Muscle layer of colon (tissue), 2 donors: Measurements from ENCODE around the gene VPS13A.

Experiments
- H3K27ac ChIP-seq: one replicate; pipeline ENCODE4 v1.7.0; 2013; ENCODE audit warnings: low read depth, mild to moderate bottlenecking, low read length, moderate library complexity
- H3K27me3 ChIP-seq, 2 donors: one replicate each; pipeline ENCODE4 v1.7.0; 2013; ENCODE audit warnings: low read length in 2 of 2, mild to moderate bottlenecking in 2 of 2; ENCODE audit not compliant: insufficient read depth in 2 of 2, control insufficient read depth in 1 of 2
- H3K36me3 ChIP-seq: one replicate; pipeline ENCODE4 v1.7.0; 2013; ENCODE audit warnings: mild to moderate bottlenecking, low read length; ENCODE audit not compliant: insufficient read depth
- H3K4me1 ChIP-seq: one replicate; pipeline ENCODE4 v1.7.0; 2013; ENCODE audit warnings: mild to moderate bottlenecking, low read length; ENCODE audit not compliant: insufficient read depth
- H3K4me3 ChIP-seq, 2 donors: one replicate each; pipeline ENCODE4 v1.7.0; 2013; ENCODE audit warnings: low read length in 2 of 2, low read depth in 1 of 2, mild to moderate bottlenecking in 1 of 2, moderate library complexity in 1 of 2
- H3K9ac ChIP-seq: one replicate; pipeline ENCODE4 v1.7.0; 2013; ENCODE audit warnings: low read length
- H3K9me3 ChIP-seq: one replicate; pipeline ENCODE4 v1.7.0; 2013; ENCODE audit warnings: mild to moderate bottlenecking, low read length
- donor health status: abdominal sarcoma.
- donor health status: Adenocarcinoma of cecum.

Gene VPS13A

DNA sequence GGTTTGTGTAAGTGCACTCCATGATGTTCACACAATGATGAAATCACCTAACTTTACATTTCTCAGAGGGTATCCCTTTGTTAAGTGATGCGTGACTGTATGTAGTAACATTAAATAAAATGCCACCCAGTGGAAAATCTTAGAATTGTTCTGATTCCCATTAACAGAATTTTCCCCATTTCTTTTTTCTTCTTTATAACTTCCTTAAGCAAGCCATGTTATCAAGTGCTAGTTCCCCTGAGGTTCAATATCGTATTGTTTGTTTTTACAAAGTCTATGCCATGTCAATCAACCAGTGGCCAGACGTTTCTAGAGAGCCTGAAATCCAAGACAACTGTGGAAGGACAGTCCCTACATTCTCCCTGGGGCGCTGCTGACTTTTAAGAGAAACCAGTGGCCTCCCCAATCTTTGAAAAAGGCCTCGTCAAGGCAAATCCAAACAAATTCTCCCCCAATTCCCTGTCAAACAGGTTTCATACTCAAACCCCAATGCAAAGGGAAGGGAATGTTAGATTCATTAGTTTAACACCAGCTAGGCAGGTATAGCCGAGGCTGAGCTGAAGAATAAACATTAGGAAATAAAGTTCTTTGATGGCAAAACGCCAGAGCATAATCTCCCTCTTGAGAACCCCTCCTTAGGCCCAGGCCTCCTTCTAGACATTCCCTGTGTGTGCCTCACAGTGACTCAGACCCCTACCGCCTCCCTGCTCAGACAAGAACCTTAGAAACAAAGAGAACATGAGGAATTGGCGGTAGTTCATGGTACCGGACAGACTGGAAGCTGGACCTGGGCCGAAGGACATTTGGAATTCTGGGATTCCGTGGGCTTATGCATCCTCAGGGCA is 272.1 kb downstream of the VPS13A start:
- no peaks in the 10 kb centered on the region for H3K9me3 ChIP-seq
- no peak overlapping the region for H3K9ac ChIP-seq
- H3K4me3 ChIP-seq: no peak overlapping the region
- H3K27me3 ChIP-seq: no peaks in the 10 kb centered on the region
- H3K27ac ChIP-seq: no peak overlapping the region
- no peaks in the 10 kb centered on the region for H3K36me3 ChIP-seq
- peaks cover 3% of the 10 kb centered on the region for H3K4me1 ChIP-seq

GRCh38 chr9:77450085-77450475 is 272.7 kb downstream of the VPS13A start:
- Histone ChIP-seq H3K27ac (no peak overlapping the region), H3K9ac (no peak overlapping the region), H3K9me3 (no peaks in the 10 kb centered on the region), H3K27me3 (no peaks in the 10 kb centered on the region), H3K36me3 (no peaks in the 10 kb centered on the region), H3K4me1 (peaks cover 4% of the 10 kb centered on the region), H3K4me3 (no peak overlapping the region)

DNA sequence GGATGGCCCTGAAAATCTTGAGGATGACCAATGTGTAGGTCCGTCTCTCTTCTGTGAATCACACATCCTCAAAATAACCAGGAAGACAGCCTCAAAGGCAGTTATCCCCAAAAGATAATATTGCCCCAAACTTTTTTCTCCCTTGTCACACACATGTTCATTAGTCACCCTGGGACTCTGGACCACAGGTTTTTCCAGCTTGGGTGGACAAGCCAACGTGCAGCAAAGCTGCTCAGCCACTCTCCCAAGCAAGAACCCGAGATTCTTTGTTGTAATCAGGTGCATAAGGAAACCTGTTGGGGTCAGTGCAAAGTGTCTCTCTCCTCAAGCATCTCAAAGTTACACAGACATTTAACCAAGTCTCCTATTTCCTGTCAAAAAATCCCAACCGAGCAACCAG is 274.2 kb downstream of the VPS13A start:
- Histone ChIP-seq H3K27ac (no peak overlapping the region), H3K4me1 (peaks cover 4% of the 10 kb centered on the region)

DNA sequence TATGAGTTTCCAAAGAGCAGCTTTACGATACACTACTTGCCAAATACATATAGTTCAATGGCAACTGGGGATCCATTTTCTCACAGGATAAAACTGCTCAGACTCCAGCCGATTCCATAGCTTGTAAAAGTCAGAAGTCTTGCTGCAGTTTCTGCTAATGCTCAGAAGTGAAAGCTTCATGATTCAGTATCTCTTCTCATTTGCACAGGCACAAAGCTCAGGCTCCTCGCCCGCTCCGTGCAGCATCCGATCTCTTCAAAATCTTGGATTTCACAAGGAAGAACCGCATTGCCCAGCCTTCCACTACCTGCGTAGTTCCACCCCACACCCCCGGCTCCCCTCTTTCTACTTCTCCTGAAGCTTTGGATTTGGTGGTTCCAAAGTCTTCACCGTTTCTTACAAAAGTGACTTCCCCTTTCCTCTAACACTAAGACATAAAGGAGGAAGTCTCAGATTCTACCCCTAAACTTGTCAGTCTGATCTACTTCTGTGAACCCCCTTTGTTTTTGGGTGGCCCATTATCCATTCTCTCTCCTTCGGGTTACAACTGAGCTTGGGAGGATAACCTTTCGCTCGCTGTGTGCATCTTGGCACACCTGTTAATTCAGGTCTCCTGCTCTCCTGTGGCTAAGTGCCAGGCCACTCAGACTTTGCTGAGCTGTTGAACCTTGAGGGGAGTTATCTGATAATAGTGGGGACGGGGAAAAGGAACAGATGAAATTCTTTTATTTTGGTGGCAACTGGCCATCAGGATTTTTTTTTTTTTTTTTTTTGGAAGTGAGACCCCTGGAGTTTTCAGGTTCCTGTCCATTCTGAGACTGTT is 276.7 kb downstream of the VPS13A start:
- Histone ChIP-seq H3K27me3 (no peaks in the 10 kb centered on the region), H3K9me3 (no peaks in the 10 kb centered on the region), H3K4me3 (peak overlapping the region in 1 of 2 donors; percentile 29), H3K36me3 (no peaks in the 10 kb centered on the region), H3K9ac (no peak overlapping the region), H3K4me1 (peaks cover 10% of the 10 kb centered on the region), H3K27ac (no peak overlapping the region)

More for the DNA sequence above, 274.2 kb downstream of the VPS13A start:
- Histone ChIP-seq H3K9me3 (no peaks in the 10 kb centered on the region), H3K36me3 (no peaks in the 10 kb centered on the region), H3K27me3 (no peaks in the 10 kb centered on the region), H3K4me3 (no peak overlapping the region), H3K9ac (no peak overlapping the region)

DNA sequence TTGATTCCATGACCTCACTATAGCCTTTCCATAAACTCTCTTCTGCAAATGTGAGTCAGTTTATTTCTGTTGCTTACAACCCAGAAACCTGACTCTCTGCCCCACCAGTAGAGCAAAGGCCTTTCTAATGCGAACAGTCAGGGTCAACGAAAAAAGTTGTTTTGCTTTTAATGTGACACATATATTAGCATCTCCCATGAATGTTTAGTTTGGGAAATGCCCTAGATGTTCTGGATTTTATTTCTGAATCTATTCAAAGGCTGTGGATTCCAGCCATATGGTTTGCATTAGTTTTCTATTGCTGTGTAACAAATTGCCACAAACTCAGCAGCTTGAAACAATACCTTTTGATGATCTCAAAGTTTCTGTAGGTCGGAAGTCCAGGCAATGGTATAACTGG is 277.3 kb downstream of the VPS13A start:
- H3K9ac ChIP-seq: no peak overlapping the region
- no peak overlapping the region for H3K4me3 ChIP-seq
- H3K27me3 ChIP-seq: no peaks in the 10 kb centered on the region
- H3K36me3 ChIP-seq: no peaks in the 10 kb centered on the region
- peaks cover 10% of the 10 kb centered on the region for H3K4me1 ChIP-seq
- no peaks in the 10 kb centered on the region for H3K9me3 ChIP-seq
- no peak overlapping the region for H3K27ac ChIP-seq

GRCh38 chr9:77455312-77455927 is 278.1 kb downstream of the VPS13A start:
- no peak overlapping the region for H3K27ac ChIP-seq
- no peak overlapping the region for H3K9ac ChIP-seq
- H3K27me3 ChIP-seq: no peaks in the 10 kb centered on the region
- H3K36me3 ChIP-seq: no peaks in the 10 kb centered on the region
- H3K4me1 ChIP-seq: peaks cover 10% of the 10 kb centered on the region
- no peak overlapping the region for H3K4me3 ChIP-seq
- H3K9me3 ChIP-seq: no peaks in the 10 kb centered on the region

DNA sequence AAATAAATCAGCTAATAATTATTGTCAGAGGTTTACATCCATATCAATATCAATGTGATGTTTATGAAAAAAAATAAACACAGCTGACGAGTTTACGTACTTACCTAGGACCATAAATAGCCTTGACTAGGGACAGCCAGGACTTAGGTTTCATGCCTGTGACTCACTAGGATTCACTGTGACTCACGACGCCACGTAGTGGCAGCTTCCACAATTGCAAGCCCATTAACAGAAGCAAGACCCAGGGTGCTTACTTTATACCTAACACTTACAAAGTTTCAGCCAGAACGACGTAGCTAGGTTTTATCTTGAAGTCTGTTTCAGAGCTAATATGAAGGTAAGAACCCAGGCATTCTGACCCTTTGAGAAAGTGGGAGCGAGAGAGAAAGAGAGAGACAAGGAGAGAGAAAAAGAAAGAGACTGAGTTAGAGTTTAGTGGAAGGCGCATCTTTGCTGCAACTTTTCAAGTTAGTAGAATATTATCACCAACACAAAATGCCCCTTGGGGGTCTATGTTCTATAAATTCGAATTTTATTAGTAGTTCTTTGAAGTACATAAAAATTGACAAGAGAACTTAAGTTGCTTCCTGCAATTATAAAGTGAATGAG is 279.6 kb downstream of the VPS13A start:
- no peak overlapping the region for H3K4me3 ChIP-seq
- H3K27ac ChIP-seq: no peak overlapping the region
- no peak overlapping the region for H3K9ac ChIP-seq
- no peaks in the 10 kb centered on the region for H3K36me3 ChIP-seq
- no peaks in the 10 kb centered on the region for H3K9me3 ChIP-seq
- H3K4me1 ChIP-seq: peaks cover 10% of the 10 kb centered on the region
- no peaks in the 10 kb centered on the region for H3K27me3 ChIP-seq

DNA sequence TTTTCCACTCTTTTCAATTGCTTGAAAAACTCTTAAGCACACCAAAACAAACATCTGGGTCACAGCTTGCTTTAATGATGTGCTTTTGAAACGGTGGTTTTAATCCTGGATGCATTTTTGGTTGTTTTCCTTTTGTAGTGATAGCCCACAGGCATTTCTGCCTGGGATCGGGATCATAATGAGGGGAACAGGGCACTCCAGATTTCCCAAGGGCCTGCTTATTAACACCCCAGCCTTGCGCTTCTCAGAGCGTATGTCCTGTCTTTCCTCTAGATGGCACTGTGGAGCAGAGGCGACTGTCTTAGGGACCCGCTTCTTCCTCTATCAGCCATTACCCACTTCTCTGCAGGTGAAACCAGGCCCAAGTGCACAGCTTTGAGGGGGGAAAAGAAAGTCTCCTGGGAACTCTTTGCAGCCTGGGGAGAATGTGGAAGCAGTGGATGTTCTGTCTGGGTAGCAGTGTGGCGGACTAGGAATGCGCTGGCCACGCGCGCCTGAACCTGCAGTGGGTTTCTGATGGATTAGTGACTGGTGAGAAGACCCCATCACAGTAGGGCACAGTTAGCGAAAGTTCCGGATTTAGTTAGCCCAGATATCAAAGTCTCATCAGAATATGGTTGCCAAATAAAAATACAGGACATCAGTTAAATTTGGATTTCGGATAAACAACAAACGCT is 280.7 kb downstream of the VPS13A start:
- H3K27me3 ChIP-seq: no peaks in the 10 kb centered on the region

DNA sequence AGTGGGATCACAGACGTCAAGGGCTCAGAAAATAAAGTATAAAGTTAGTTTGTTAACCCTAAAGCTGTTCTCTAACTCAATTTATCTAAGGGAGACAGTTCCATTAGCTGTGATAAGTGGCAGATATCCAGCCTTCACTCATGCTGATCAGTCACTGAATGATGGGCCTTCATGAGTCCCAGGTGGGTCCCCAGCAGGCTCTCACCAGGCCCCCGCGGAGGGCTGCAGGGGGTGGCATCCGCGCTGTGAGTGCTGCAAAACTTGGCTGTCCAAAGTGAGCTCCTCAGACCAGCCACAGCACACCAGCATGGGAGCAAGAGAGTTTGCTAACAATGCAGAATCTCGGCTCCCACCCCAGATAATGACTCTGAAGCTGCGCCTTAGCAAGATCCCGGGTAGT is 283.6 kb downstream of the VPS13A start:
- H3K27ac ChIP-seq: no peak overlapping the region
- no peaks in the 10 kb centered on the region for H3K27me3 ChIP-seq
- H3K4me3 ChIP-seq: no peak overlapping the region
- H3K9ac ChIP-seq: no peak overlapping the region
- peaks cover 7% of the 10 kb centered on the region for H3K4me1 ChIP-seq
- no peaks in the 10 kb centered on the region for H3K9me3 ChIP-seq
- H3K36me3 ChIP-seq: no peaks in the 10 kb centered on the region

More for the DNA sequence above, 280.7 kb downstream of the VPS13A start:
- Histone ChIP-seq H3K9me3 (no peaks in the 10 kb centered on the region), H3K4me3 (no peak overlapping the region), H3K9ac (no peak overlapping the region), H3K27ac (no peak overlapping the region), H3K4me1 (peaks cover 10% of the 10 kb centered on the region), H3K36me3 (no peaks in the 10 kb centered on the region)

DNA sequence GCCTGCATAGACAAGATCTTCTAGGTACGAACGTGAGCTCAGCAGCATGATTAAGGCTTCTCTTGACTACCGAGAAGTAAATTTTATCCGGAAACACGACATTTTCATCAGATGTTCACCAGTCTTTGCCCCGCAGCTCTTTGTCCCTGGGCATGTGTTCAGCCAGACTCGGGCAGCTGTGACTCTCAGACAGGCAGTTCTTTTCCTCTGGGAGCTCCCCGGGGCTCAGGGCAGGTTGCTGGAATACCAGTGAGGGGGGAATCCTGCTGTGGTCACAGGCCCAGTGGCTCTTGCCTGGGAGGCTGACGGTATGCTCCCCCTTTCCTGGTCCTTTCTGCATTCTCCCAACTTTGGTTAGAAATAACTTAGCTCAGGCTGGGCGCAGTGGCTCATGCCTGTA is 284.7 kb downstream of the VPS13A start:
- H3K4me3 ChIP-seq: no peak overlapping the region
- H3K4me1 ChIP-seq: peaks cover 7% of the 10 kb centered on the region
- H3K9me3 ChIP-seq: no peaks in the 10 kb centered on the region
- no peak overlapping the region for H3K27ac ChIP-seq
- no peaks in the 10 kb centered on the region for H3K36me3 ChIP-seq
- no peak overlapping the region for H3K9ac ChIP-seq
- H3K27me3 ChIP-seq: no peaks in the 10 kb centered on the region

GRCh38 chr9:77463151-77463550 is 285.8 kb downstream of the VPS13A start:
- H3K36me3 ChIP-seq: no peaks in the 10 kb centered on the region
- H3K9me3 ChIP-seq: no peaks in the 10 kb centered on the region
- H3K4me1 ChIP-seq: no peaks in the 10 kb centered on the region
- H3K4me3 ChIP-seq: no peak overlapping the region
- H3K27me3 ChIP-seq: no peaks in the 10 kb centered on the region
- H3K9ac ChIP-seq: no peak overlapping the region
- H3K27ac ChIP-seq: no peak overlapping the region
